Subcutaneous abdominal adipose tissue (tissue), 5 donors: ENCODE data around the gene CDK5R1.

ENCODE experiments used
- H3K27ac ChIP-seq: one replicate; pipeline ENCODE4 v1.7.0; 2013; ENCODE audit warnings: low read depth, mild to moderate bottlenecking, inconsistent platforms, low read length, moderate library complexity
- H3K27me3 ChIP-seq, 5 donors: one replicate each; pipeline ENCODE4 v1.7.0; 2013; ENCODE audit warnings: low read length in 5 of 5, inconsistent platforms in 1 of 5; ENCODE audit not compliant: control insufficient read depth in 5 of 5, insufficient read depth in 4 of 5
- H3K36me3 ChIP-seq, 5 donors: one replicate each; pipeline ENCODE4 v1.7.0; 2013; ENCODE audit warnings: low read length in 5 of 5; ENCODE audit not compliant: control insufficient read depth in 5 of 5, insufficient read depth in 5 of 5
- H3K4me1 ChIP-seq, 5 donors: one replicate each; pipeline ENCODE4 v1.7.0; 2013; ENCODE audit warnings: low read length in 5 of 5, mild to moderate bottlenecking in 3 of 5, moderate library complexity in 1 of 5; ENCODE audit not compliant: control insufficient read depth in 5 of 5, insufficient read depth in 5 of 5
- H3K4me3 ChIP-seq, 5 donors: one replicate each; pipeline ENCODE4 v1.7.0; 2013; ENCODE audit warnings: low read length in 5 of 5, low read depth in 1 of 5
- H3K9ac ChIP-seq, 5 donors: one replicate each; pipeline ENCODE4 v1.7.0; 2013; ENCODE audit warnings: low read length in 5 of 5, mild to moderate bottlenecking in 4 of 5, moderate library complexity in 3 of 5
- H3K9me3 ChIP-seq, 5 donors: one replicate each; pipeline ENCODE4 v1.7.0; 2013; ENCODE audit warnings: low read length in 5 of 5; ENCODE audit not compliant: control insufficient read depth in 5 of 5
- donor health status: healthy.
- donor health status: healthy.
- donor health status: healthy.
- donor health status: healthy.
- donor health status: healthy.

CDK5R1 gene

GRCh38 chr17:32512328-32512727 is 25.5 kb downstream of the CDK5R1 start:
- Histone ChIP-seq H3K9me3 (no peaks in the 10 kb centered on the region), H3K9ac (no peak overlapping the region), H3K36me3 (no peaks in the 10 kb centered on the region), H3K27me3 (no peaks in the 10 kb centered on the region), H3K4me3 (no peak overlapping the region), H3K4me1 (no peaks in the 10 kb centered on the region), H3K27ac (no peak overlapping the region)

GRCh38 chr17:32513579-32513978 is 26.8 kb downstream of the CDK5R1 start:
- H3K4me1 ChIP-seq: peaks cover 0 to under 1% (median 0%) of the 10 kb centered on the region in 5 donors
- no peak overlapping the region for H3K4me3 ChIP-seq
- H3K9me3 ChIP-seq: no peaks in the 10 kb centered on the region
- peaks cover 0 to 4% (median 0%) of the 10 kb centered on the region in 5 donors for H3K27me3 ChIP-seq
- no peak overlapping the region for H3K27ac ChIP-seq
- no peaks in the 10 kb centered on the region for H3K36me3 ChIP-seq
- no peak overlapping the region for H3K9ac ChIP-seq

- no peaks in the 10 kb centered on the region for H3K36me3 ChIP-seq
- H3K4me3 ChIP-seq: no peak overlapping the region
- no peak overlapping the region for H3K27ac ChIP-seq
- peaks cover 0 to 10% (median 7%) of the 10 kb centered on the region in 5 donors for H3K4me1 ChIP-seq
- no peaks in the 10 kb centered on the region for H3K9me3 ChIP-seq
- H3K27me3 ChIP-seq: peaks cover 0 to 8% (median 2%) of the 10 kb centered on the region in 5 donors
- H3K9ac ChIP-seq: no peak overlapping the region
These were observed 27.8 kb downstream of the CDK5R1 start for GRCh38 chr17:32514606-32515005.

- H3K4me3 ChIP-seq: no peak overlapping the region
- H3K9ac ChIP-seq: no peak overlapping the region
- no peaks in the 10 kb centered on the region for H3K9me3 ChIP-seq
- peaks cover 2 to 21% (median 19%) of the 10 kb centered on the region in 5 donors for H3K4me1 ChIP-seq
- no peaks in the 10 kb centered on the region for H3K36me3 ChIP-seq
- H3K27me3 ChIP-seq: peaks cover 0 to 13% (median 3%) of the 10 kb centered on the region in 5 donors
- H3K27ac ChIP-seq: no peak overlapping the region
These were observed 29.0 kb downstream of the CDK5R1 start for GRCh38 chr17:32515677-32516383.

GRCh38 chr17:32516450-32516849 is 29.7 kb downstream of the CDK5R1 start:
- Histone ChIP-seq H3K36me3 (no peaks in the 10 kb centered on the region), H3K9ac (no peak overlapping the region), H3K9me3 (no peaks in the 10 kb centered on the region), H3K4me3 (no peak overlapping the region), H3K27ac (no peak overlapping the region), H3K4me1 (peaks cover 2 to 21% (median 19%) of the 10 kb centered on the region in 5 donors), H3K27me3 (peaks cover 0 to 16% (median 3%) of the 10 kb centered on the region in 5 donors)

GRCh38 chr17:32516940-32517701 is 30.3 kb downstream of the CDK5R1 start:
- H3K4me1 ChIP-seq: peaks cover 2 to 21% (median 19%) of the 10 kb centered on the region in 5 donors
- no peaks in the 10 kb centered on the region for H3K9me3 ChIP-seq
- no peak overlapping the region for H3K27ac ChIP-seq
- peaks cover 0 to 16% (median 3%) of the 10 kb centered on the region in 5 donors for H3K27me3 ChIP-seq
- H3K4me3 ChIP-seq: no peak overlapping the region
- no peak overlapping the region for H3K9ac ChIP-seq
- H3K36me3 ChIP-seq: no peaks in the 10 kb centered on the region

- Histone ChIP-seq H3K4me3 (no peak overlapping the region), H3K27me3 (peaks cover 0 to 16% (median 3%) of the 10 kb centered on the region in 5 donors), H3K4me1 (peaks cover 2 to 21% (median 19%) of the 10 kb centered on the region in 5 donors), H3K9me3 (no peaks in the 10 kb centered on the region), H3K36me3 (no peaks in the 10 kb centered on the region), H3K27ac (no peak overlapping the region), H3K9ac (no peak overlapping the region)
These were observed 31.2 kb downstream of the CDK5R1 start for GRCh38 chr17:32517982-32518381.

GRCh38 chr17:32518646-32519227 is 31.9 kb downstream of the CDK5R1 start:
- Histone ChIP-seq H3K4me1 (peaks cover 2 to 21% (median 19%) of the 10 kb centered on the region in 5 donors), H3K9me3 (no peaks in the 10 kb centered on the region), H3K27ac (no peak overlapping the region), H3K4me3 (peak overlapping the region in 4 of 5 donors; percentile 32 to 57 (median 48)), H3K9ac (peak overlapping the region in 1 of 5 donors; percentile 12), H3K36me3 (no peaks in the 10 kb centered on the region), H3K27me3 (peaks cover 0 to 16% (median 3%) of the 10 kb centered on the region in 5 donors)

- Histone ChIP-seq H3K4me1 (peaks cover 2 to 21% (median 19%) of the 10 kb centered on the region in 5 donors), H3K9me3 (no peaks in the 10 kb centered on the region), H3K4me3 (peak overlapping the region; percentile 44 to 58 (median 52)), H3K27me3 (peaks cover 0 to 16% (median 3%) of the 10 kb centered on the region in 5 donors), H3K36me3 (no peaks in the 10 kb centered on the region), H3K27ac (no peak overlapping the region), H3K9ac (peak overlapping the region in 1 of 5 donors; percentile 12)
These were observed 32.7 kb downstream of the CDK5R1 start for GRCh38 chr17:32519228-32520103.
